ENCODE data around the gene MCMBP.
"Not testable (repeated sequence)": the region's sequence is repeated elsewhere in the genome, so short reads cannot be mapped to it uniquely, and the experiment has no call there.

The MCMBP gene

DNA sequence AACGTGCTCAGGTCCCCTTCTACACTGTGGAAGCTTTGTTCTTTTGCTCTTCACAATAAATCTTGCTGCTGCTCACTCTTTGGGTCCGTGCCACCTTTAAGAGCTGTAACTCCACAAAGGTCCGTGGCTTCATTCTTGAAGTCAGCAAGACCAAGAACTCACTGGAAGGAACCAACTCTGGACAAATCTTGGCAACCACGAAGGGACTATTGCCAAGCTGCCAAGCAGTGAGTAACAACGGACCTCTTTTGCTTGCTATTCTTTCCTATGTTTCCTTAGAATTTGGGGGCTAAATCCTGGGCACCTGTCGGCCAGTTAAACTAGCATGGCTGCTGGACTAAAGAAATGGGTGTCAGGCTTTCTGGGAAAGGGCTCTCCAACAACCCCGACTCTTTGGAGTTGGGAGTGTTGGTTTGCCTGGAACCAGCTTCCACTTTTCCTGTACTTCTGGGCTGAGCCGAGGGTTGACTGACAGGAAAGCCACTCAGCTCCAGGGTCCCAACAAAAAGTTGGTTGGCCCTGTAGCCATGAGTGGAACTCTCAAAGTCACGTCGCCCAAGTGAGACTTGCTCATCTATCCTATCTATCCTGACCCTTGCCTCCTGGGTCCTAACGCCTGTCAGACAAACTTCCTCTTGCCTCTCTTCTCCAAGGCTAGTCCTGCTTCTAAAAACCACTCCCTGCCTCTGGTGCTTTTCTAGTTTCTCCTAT lies 11.4 kb upstream of the MCMBP start:
- DNase-seq (ENCODE audit: low read depth in 2 of 2): not testable (repeated sequence)

DNA sequence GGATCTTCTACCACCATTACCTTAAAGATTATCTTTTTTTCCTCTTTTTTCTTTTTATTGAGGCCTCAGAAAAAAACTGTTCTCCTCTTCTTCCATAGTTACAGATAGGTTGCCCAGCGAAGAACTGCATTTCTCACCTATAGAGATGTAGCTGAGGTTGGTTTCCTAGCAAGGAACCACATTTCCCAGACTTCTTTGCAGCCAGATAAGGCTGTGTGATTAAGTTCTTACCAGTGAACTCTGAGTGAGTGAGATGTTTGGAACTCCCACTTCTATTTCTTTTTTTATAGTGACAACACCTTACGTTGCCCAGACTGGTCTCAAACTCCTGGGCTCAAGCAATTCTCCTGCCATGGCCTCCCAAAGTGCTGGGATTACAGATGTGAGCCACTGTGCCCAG lies 5.9 kb upstream of the MCMBP start:
- DNase-seq (ENCODE audit: low read depth in 2 of 2): no peak

DNA sequence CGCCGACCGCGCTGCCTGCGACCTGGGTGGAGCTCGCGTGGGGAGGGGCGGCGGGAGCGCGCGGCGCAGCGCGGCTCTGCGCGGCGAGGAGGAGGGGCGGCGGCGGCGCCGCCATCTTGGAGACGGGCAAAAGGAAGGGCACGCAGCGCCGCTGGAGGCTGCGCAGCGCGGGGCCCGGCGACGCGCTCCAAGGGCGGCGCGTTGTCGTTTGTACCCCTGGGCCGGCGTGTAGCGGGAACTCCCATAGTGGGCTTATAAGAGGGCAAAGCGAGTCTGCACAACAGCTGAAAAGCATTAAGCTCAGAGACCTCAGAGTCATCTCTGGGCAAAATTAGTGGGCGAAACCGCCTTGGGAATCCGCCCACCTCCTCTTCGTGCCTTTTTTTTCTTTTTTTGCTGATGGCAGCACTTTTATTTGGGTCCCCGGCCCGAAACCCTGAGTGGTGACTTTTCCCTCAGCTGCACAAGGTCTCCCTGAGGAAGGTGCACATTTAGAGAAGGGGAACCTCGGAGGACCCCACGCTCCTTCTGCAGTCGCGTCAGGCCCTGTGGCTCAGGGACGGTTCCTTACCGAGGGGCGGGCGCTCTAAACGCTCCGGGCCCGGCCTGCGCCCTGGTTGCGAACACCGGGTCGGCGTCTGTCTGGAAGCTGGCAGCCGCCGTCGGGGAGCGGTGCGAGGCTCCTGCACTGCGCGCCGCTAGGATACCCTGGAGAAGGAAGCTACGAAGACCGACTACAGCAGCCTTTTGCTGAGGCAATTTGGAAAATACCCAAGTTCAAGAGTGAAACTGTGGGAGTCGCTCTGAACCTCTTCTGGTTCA lies 428 bp upstream of the MCMBP start:
- peak; percentile 80 to 83 for DNase-seq (ENCODE audit: low read depth in 2 of 2)

DNA sequence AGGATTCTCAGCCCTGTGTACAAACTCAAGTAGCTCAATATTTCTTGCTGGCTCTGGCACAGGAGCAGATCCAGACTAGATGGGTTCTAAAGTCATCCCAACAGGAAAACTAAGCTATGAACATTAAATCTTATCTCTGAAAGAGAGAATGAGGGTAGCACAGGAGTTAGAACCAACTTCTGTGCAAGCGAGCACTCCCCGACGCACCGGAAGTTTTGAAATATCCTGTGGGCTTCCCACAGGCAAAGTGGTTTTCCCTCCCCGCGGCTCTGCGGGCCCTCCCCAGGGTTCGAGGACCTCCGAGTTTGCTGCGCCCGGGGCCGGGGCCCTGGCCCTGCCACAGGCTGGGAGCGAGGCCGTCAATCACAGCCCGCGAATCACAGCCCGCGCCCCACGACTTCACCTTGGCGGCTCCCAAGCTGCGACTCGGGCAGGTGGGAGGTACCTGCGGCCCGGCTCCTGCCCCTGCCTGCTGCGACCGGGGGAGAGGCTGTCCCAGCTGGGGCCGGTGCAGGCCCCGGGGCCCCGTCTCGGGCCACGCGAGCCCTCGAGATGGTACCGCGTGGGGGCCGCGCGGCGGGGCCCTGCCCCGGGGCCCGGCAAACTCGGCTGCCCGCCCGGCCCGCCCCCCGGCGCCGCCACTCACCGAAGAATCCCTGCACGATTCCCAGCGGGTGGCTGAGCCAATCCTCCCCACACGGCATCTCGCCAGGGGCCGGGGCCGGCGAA lies 598 bp downstream of the MCMBP start:
- DNase-seq (ENCODE audit: low read depth in 2 of 2): peak; percentile 43 to 44

DNA sequence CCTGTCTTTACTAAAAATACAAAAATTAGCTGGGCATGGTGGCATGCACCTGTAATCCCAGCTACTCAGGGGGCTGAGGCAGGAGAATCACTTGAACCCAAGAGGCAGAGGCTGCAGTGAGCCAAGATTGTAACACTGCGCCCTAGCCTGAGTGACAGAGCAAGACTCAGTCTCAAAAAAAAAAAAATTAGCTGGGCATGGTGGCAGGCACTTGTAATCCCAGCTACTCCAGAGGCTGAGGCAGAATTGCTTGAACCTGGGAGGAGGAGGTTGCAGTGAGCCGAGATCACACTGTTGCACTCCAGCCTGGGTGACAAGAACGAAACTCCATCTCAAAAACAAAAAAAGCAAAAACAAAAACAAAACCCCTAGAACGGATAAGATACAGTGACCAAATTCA lies 3.2 kb downstream of the MCMBP start:
- DNase-seq (ENCODE audit: low read depth in 2 of 2): not testable (repeated sequence)

DNA sequence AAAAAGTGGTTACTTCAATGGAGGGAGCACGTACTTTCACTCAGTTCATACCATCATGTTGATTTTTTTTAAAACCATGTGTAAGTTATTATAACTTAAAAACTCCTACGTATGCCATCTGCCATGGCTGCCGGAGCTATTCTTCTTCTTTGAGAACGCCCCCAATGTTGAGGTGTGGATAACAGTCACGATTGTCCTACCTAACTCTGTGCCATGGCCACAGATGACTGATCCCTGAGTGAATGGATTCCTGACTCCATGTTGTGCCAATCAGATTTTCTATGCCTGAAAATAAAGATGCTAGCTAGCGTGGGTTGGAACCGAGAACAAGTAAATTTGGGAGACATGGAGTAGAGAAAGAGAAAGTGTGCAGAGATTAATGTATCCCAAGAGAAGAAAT lies 5.3 kb downstream of the MCMBP start:
- no peak for DNase-seq (ENCODE audit: low read depth in 2 of 2)

DNA sequence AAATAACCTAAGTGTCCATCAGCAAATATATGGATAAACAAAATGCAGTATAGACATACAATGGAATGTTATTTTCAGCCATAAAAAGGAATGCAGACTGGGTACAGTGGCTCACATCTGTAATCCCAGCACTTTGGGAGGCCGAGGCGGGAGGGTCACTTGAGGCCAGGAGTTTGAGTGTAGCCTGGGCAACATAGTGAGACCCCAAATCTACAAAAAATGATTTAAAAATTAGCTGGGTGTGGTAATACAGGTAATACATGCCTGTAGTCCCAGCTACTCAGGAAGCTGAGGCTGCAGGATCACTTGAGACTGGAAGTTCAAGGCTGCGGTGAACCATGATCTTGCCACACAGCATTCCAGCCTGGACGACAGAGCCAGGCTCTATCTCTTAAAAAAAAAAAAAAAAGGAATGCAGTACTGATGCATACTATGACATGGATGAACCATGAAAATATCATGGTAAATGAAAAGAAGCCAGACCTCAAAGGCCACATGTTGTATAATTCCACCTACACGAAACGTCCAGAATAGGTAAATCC lies 6.9 kb downstream of the MCMBP start:
- no peak for DNase-seq (ENCODE audit: low read depth in 2 of 2)

DNA sequence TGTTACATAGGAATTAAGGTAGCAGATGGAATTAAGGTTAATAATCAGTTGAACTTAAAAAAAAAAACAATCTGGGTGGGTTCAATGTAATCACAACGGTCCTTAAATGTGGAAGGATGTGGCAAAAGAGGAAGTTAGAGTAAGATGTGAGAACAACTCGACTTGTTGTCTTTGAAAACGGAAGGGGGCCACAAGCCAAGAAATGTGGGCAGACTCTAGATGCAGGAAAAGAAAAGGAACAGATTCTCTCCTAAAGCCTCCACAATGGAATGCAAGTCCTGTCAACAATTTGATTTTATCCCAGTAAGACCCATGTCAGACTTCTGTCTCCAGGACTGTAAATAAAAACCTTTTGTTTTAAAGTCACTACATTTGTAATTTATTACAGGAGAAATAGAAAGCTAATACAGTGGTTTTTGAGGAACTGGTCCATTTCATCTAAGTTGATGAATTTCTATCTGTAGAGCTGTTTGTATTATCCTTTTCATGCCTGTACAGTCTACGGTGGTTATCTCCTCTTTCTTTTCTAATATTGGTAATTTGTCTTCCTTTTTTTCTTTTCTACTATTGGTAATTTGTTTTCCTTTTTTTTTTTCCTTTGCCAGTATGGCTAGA lies 8.6 kb downstream of the MCMBP start:
- no peak for DNase-seq (ENCODE audit: low read depth in 2 of 2)

DNA sequence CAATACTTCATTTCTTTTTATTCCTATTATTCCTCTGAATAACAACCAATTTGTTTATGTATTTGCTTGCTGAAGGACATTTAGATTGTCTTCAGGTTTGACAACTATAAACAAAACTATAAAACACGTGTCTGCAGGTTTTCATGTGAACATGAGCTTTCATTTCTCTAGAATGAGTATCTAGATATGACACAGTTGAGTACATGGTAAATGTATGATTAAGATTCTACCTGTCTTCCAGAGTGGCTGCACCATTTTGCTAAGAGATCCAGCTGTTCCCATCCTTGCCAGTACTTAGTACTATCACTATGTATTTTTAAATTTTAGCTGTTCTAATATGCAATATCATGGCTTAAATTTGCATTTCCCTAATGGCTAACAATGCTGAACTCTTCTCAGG lies 10.1 kb downstream of the MCMBP start:
- DNase-seq (ENCODE audit: low read depth in 2 of 2): no peak

DNA sequence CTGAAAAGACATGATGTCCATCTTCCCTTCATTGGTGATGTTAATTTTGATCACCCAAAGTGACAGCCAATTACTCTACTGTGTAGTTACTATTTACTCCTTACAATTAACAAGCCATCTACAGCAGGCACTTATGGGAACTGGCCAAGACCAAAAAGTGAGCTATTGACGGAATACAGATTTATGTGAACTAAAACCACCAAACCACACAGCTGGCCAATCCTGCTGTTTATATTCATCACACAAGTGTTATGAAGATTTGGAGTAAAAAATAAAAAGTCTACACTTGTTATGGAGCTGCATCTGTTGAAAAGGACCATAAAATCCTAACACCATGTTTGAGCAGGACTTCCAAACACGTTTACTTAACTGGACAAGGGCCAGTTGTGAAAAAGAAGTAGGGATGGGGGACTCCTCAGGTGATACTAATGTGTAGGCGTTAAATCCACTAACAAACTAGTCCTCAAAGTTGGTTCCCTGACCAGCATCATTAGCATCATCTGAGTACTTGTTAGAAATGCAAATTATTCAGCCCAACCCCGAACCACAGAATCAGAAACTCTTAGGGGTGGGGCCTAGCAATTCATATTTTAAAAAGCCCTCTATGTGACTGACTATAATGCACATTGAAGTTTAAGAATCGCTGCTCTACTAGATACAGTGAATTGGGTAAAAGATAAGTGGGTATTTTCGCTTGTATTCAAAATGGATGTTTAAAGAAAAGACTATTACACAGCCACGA lies 11.6 kb downstream of the MCMBP start:
- DNase-seq (ENCODE audit: low read depth in 2 of 2): no peak

DNA sequence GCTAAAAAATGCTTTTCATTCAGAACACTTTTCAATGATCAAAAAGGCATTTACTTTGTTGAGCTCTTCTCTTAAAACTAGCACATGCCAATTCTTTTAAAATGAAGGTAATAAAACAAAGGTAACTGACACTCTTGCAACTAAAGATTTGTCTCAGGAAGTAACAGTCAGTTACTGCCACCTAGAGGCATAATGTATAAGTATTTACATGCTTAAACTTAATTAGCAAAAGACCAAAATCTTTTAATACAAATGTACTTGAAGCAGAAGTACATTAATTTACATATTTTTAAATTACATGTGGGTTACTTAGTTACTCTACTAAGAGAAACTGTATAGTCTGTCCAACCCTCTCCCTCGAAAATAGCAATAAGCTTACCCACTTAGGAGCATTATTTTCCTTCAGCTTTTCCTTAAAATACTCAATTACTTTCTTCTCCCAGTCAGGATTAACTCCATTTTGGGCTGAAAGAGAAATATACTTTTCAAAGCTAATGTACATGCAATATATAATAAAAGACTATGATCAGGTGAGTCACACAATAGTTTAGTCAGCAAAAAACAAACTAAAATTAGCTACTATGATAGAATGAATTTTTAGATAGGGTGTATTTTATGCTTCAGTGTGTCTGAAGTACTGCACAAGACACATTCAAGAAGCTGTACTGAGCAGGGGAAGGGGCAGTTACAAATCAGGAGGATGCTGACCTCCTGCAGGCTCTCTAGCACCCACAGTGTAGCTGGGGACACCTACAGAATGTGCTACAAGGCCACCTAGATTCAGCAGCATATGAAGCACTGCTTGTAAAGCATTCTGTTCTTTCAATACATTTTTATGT lies 13.0 kb downstream of the MCMBP start:
- no peak for DNase-seq (ENCODE audit: low read depth in 2 of 2)

DNA sequence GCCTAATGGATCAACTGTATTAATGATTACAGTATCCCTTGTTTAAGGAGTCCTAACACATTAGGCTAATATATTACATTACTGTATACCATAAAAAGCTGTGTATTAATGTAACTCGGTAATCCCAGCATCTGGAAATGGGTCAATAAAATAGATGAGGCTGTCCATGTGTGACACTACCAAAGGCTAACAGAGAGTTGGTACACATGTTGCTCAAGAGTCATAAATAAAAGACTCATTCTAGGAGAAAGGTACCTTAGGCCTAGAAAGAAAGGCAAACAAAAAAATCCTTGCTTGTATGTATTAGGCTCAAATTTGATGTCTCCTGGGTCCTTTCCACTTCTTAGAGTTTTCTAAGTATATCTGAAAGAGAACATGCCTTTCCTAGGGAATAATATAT lies 14.6 kb downstream of the MCMBP start:
- DNase-seq (ENCODE audit: low read depth in 2 of 2): no peak

DNA sequence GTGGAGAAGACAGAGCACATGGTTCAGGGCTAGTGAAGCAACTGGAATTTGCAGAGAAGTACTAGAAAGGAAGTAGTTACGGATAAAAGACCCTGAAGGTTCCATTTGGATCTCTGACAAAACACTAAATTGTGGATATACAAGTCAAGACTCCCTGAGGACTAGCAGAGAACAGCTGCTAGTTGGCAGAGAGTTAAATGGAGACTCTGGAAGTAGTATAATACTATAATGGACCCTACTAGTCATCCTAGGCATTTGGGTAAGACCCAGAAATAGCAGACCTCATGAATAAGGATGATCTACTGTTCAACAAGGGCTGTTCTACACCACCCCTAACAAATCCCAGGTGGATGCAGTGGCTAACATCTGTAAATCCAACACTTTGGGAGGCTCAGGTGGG lies 19.1 kb downstream of the MCMBP start:
- no peak for DNase-seq (ENCODE audit: low read depth in 2 of 2)

DNA sequence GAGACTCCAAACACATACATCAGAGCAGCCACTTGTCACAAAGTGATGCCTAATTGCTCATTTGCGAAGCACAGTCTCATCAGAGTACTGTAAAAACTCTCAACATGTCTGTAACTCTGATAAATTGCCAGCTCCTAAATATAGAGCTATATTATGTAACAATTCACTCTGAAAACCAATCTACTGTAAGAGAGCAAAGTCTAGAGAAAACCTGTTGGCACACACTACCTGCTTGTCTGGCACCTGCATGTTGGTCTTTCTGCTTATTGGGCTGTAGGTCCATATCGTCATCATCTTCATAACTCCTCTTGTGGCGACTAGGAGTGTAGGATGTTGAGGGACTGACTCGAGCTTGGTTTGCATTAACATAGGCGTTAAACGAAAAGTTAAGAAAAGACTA lies 19.8 kb downstream of the MCMBP start:
- DNase-seq (ENCODE audit: low read depth in 2 of 2): no peak

DNA sequence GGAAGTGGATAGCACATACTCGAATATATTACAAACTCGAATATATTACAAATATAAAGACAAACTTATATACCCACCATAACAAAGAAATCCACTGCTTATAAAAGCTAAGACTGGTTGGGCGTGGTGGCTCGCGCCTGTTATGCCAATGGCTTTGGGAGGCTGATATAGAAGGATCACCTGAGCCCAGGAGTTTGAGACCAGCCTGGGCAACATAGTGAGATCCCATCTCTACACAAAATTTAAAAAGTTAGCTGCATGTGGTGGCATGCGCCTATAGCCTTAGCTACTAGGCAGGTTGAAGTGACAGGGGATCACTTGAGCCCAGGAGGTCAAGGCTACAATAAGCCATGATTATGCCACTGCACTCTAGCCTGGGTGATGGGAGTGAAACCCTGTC lies 20.4 kb downstream of the MCMBP start:
- DNase-seq (ENCODE audit: low read depth in 2 of 2): no peak

DNA sequence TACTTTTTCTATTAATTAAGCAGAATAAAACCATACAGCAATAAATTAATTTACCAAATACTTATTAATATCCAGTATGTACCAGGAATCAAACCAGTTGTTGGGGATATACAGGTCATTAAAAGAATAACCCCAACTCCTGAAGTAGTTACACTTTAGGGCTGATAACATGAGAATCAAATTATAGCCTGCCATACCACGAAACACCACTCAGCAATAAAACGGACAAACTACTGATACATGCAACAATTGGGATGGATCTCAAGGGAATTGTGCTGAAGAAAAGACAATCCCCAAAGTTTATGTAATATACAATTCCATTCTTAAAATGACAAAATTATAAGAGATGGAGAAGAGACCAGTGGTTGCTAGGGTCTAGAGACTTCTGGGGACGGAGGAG lies 22.7 kb downstream of the MCMBP start:
- no peak for DNase-seq (ENCODE audit: low read depth in 2 of 2)

DNA sequence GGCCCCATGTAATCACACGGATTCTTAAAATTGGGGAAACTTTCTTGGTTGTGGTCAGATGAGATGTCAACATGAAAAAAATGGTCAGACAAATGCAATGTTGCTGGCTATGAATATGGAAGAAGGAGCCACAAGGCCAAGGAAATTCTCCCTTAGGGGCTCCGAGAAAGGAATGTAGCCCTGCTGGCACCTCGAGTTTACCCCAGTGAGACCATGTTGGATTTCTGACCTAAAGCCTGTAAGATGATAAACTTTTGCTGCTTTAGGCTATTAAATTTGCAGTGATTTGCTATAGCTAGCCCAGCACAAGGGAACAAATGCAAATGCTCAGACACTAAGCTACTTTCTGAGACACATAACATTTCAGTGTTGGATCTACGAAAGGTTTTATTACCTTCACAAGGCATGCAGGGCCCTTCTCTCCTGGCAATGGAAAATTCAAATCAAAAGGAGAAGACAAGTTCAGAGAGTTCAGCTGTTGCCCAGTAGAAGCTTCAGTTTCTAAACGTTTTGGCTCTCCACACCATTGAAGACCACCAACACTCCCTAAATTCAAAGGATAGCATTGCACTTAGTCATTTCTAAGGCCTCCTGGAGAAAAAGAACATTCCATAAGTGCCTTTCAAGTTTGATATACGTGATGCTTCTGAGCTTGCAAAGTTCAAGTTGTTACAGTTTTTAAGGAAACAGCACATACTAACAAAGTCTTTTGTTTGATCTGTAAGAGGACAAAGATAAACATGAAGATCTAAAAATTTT lies 23.4 kb downstream of the MCMBP start:
- no peak for DNase-seq (ENCODE audit: low read depth in 2 of 2)

DNA sequence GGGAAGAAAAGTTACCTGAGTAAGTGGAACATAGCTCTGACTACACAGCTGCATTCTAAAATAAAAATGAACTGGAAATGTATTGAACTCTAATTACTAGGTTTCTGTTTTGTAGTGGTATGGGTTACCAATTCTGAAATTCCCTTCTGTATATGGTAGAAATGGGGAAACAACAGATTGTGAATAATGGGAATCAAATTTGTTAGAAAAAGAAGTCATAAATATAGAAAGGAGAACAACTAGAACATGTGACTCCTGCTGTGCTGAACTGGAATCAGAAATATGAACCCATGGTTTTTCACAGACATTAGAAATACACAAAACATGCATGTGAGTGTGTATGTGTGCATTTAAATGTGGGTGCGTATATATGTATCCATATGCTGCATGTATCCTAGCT lies 27.0 kb downstream of the MCMBP start:
- no peak for DNase-seq (ENCODE audit: low read depth in 2 of 2)

DNA sequence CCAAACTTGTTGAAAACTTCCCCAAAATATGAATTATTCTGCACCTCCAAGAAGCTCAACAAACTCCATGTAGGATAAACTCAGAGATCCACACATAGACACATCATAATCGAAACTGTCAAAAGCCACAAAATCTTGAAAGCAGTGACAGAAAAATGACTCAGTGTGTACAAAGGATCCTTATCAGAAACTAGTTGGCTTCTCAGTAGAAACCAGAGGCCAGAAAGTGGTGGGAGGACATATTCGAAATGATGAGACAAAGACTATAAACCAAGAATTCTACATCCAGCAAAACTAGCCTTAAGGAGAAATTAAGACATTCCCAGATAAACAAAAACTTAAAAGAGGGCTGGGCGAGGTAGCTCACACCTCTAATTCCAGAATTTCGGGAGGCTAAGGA lies 38.5 kb downstream of the MCMBP start:
- no peak for DNase-seq (ENCODE audit: low read depth in 2 of 2)

DNA sequence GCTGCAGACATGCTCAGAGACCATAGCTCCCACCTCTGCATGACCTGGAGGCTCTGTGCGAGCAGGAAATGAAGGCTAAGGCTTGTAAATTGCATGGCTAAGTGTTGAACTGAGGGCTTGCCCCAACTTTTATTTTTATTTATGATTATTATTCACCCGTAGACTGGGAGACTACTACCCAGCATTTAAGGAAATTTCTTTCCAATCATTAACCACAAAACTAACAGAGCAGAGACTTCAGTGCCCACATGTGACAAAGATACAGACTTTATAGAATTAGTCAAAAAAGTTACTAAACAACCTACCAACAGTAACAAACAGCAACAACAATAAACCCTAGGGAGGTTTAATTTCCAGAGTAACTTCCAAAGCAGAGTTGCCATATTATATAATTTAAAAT lies 39.7 kb downstream of the MCMBP start:
- DNase-seq (ENCODE audit: low read depth in 2 of 2): no peak
